ENCODE results near the gene ELFN2.

Gene ELFN2

GRCh38 chr22:37464181-37464580, 36.9 kb upstream of the ELFN2 start:
- Histone ChIP-seq H4K5ac (ENCODE audit: low read length) (no peak overlapping the region), H3K56ac (ENCODE audit: low read length) (no peak overlapping the region)

GRCh38 chr22:37462983-37463382, 35.7 kb upstream of the ELFN2 start:
- no peaks in the 10 kb centered on the region for H3K79me2 ChIP-seq (ENCODE audit: control insufficient read depth, insufficient read depth, low read length)
- no peaks in the 10 kb centered on the region for H3K27me3 ChIP-seq (ENCODE audit: insufficient read depth, low read length, poor library complexity)
- H3K4ac ChIP-seq (ENCODE audit: low read depth, low read length) = no peak overlapping the region
- H2BK15ac ChIP-seq (replicated peaks; ENCODE audit: low read depth) = no peak overlapping the region
- no peak overlapping the region for H3K56ac ChIP-seq (ENCODE audit: low read length)
- WGBS (ENCODE audit: extremely low coverage, insufficient coverage, low lambda C conversion rate) = no CpG with 5 or more reads among the region's 5 CpGs
- H3K4me1 ChIP-seq (ENCODE audit: control insufficient read depth, low read depth, low read length) = no peaks in the 10 kb centered on the region
- DNase-seq = peak; percentile 74
- no peak overlapping the region for H3K18ac ChIP-seq (ENCODE audit: low read length)
- no peak overlapping the region for H3K9ac ChIP-seq (ENCODE audit: low read length)
- H3K79me1 ChIP-seq (ENCODE audit: low read length) = no peaks in the 10 kb centered on the region
- no peak overlapping the region for H2BK120ac ChIP-seq (ENCODE audit: low read depth, low read length)
- no peak overlapping the region for H2AK5ac ChIP-seq (ENCODE audit: low read length)
- H2BK5ac ChIP-seq (ENCODE audit: low read length) = no peak overlapping the region
- H3K36me3 ChIP-seq (ENCODE audit: control insufficient read depth, insufficient read depth, low read length) = no peaks in the 10 kb centered on the region
- no peak overlapping the region for H3K4me3 ChIP-seq (ENCODE audit: low read length)
- no peak overlapping the region for H3K27ac ChIP-seq (ENCODE audit: low read depth, low read length)
- no peak overlapping the region for H3K4me2 ChIP-seq (ENCODE audit: low read length)
- no peak overlapping the region for H4K5ac ChIP-seq (ENCODE audit: low read length)
- H3K23ac ChIP-seq (ENCODE audit: low read length) = no peak overlapping the region
- H4K8ac ChIP-seq (ENCODE audit: low read depth, low read length) = no peak overlapping the region

More at GRCh38 chr22:37464181-37464580, 36.9 kb upstream of the ELFN2 start:
- no peak overlapping the region for H3K4me2 ChIP-seq (ENCODE audit: low read length)
- no peak overlapping the region for H3K27ac ChIP-seq (ENCODE audit: low read depth, low read length)
- no peak overlapping the region for H2AK5ac ChIP-seq (ENCODE audit: low read length)
- no peak overlapping the region for H3K23ac ChIP-seq (ENCODE audit: low read length)
- no peaks in the 10 kb centered on the region for H3K79me2 ChIP-seq (ENCODE audit: control insufficient read depth, insufficient read depth, low read length)
- H3K79me1 ChIP-seq (ENCODE audit: low read length) = no peaks in the 10 kb centered on the region
- H3K4me1 ChIP-seq (ENCODE audit: control insufficient read depth, low read depth, low read length) = no peaks in the 10 kb centered on the region
- no peak overlapping the region for H3K4me3 ChIP-seq (ENCODE audit: low read length)
- no peak for DNase-seq
- no peak overlapping the region for H4K8ac ChIP-seq (ENCODE audit: low read depth, low read length)
- WGBS (ENCODE audit: extremely low coverage, insufficient coverage, low lambda C conversion rate) = no CpG with 5 or more reads among the region's 4 CpGs
- H3K4ac ChIP-seq (ENCODE audit: low read depth, low read length) = no peak overlapping the region
- H2BK5ac ChIP-seq (ENCODE audit: low read length) = no peak overlapping the region
- H3K18ac ChIP-seq (ENCODE audit: low read length) = no peak overlapping the region
- no peak overlapping the region for H3K9ac ChIP-seq (ENCODE audit: low read length)
- no peak overlapping the region for H2BK120ac ChIP-seq (ENCODE audit: low read depth, low read length)
- no peaks in the 10 kb centered on the region for H3K36me3 ChIP-seq (ENCODE audit: control insufficient read depth, insufficient read depth, low read length)
- H2BK15ac ChIP-seq (replicated peaks; ENCODE audit: low read depth) = no peak overlapping the region
- H3K27me3 ChIP-seq (ENCODE audit: insufficient read depth, low read length, poor library complexity) = no peaks in the 10 kb centered on the region

GRCh38 chr22:37462436-37462835, 35.2 kb upstream of the ELFN2 start:
- no peak overlapping the region for H3K56ac ChIP-seq (ENCODE audit: low read length)
- no peaks in the 10 kb centered on the region for H3K36me3 ChIP-seq (ENCODE audit: control insufficient read depth, insufficient read depth, low read length)
- no peaks in the 10 kb centered on the region for H3K79me1 ChIP-seq (ENCODE audit: low read length)
- DNase-seq = no peak
- no peak overlapping the region for H2AK5ac ChIP-seq (ENCODE audit: low read length)
- H3K27ac ChIP-seq (ENCODE audit: low read depth, low read length) = no peak overlapping the region
- no peak overlapping the region for H3K23ac ChIP-seq (ENCODE audit: low read length)
- H2BK120ac ChIP-seq (ENCODE audit: low read depth, low read length) = no peak overlapping the region
- H4K5ac ChIP-seq (ENCODE audit: low read length) = no peak overlapping the region
- H3K4me3 ChIP-seq (ENCODE audit: low read length) = no peak overlapping the region
- H3K18ac ChIP-seq (ENCODE audit: low read length) = no peak overlapping the region
- no peaks in the 10 kb centered on the region for H3K27me3 ChIP-seq (ENCODE audit: insufficient read depth, low read length, poor library complexity)
- H2BK5ac ChIP-seq (ENCODE audit: low read length) = no peak overlapping the region
- H3K9ac ChIP-seq (ENCODE audit: low read length) = no peak overlapping the region
- no peak overlapping the region for H4K8ac ChIP-seq (ENCODE audit: low read depth, low read length)
- no peak overlapping the region for H3K4me2 ChIP-seq (ENCODE audit: low read length)
- no peak overlapping the region for H3K4ac ChIP-seq (ENCODE audit: low read depth, low read length)
- H3K4me1 ChIP-seq (ENCODE audit: control insufficient read depth, low read depth, low read length) = no peaks in the 10 kb centered on the region
- H3K79me2 ChIP-seq (ENCODE audit: control insufficient read depth, insufficient read depth, low read length) = no peaks in the 10 kb centered on the region
- no peak overlapping the region for H2BK15ac ChIP-seq (replicated peaks; ENCODE audit: low read depth)
- no CpG with 5 or more reads among the region's 5 CpGs for WGBS (ENCODE audit: extremely low coverage, insufficient coverage, low lambda C conversion rate)

GRCh38 chr22:37461961-37462360, 34.7 kb upstream of the ELFN2 start:
- no peak overlapping the region for H3K18ac ChIP-seq (ENCODE audit: low read length)
- no peak overlapping the region for H3K56ac ChIP-seq (ENCODE audit: low read length)
- no peak overlapping the region for H2AK5ac ChIP-seq (ENCODE audit: low read length)
- no peak overlapping the region for H3K9ac ChIP-seq (ENCODE audit: low read length)
- no peaks in the 10 kb centered on the region for H3K79me1 ChIP-seq (ENCODE audit: low read length)
- no peak overlapping the region for H4K5ac ChIP-seq (ENCODE audit: low read length)
- no peak overlapping the region for H3K4ac ChIP-seq (ENCODE audit: low read depth, low read length)
- no peak for DNase-seq
- H3K27me3 ChIP-seq (ENCODE audit: insufficient read depth, low read length, poor library complexity) = no peaks in the 10 kb centered on the region
- no peak overlapping the region for H3K27ac ChIP-seq (ENCODE audit: low read depth, low read length)
- no peaks in the 10 kb centered on the region for H3K36me3 ChIP-seq (ENCODE audit: control insufficient read depth, insufficient read depth, low read length)
- no peak overlapping the region for H3K4me2 ChIP-seq (ENCODE audit: low read length)
- H2BK15ac ChIP-seq (replicated peaks; ENCODE audit: low read depth) = no peak overlapping the region
- no CpG with 5 or more reads among the region's 6 CpGs for WGBS (ENCODE audit: extremely low coverage, insufficient coverage, low lambda C conversion rate)
- H4K8ac ChIP-seq (ENCODE audit: low read depth, low read length) = no peak overlapping the region
- no peak overlapping the region for H3K4me3 ChIP-seq (ENCODE audit: low read length)
- no peaks in the 10 kb centered on the region for H3K4me1 ChIP-seq (ENCODE audit: control insufficient read depth, low read depth, low read length)
- H2BK5ac ChIP-seq (ENCODE audit: low read length) = no peak overlapping the region
- H3K23ac ChIP-seq (ENCODE audit: low read length) = no peak overlapping the region
- H2BK120ac ChIP-seq (ENCODE audit: low read depth, low read length) = no peak overlapping the region
- H3K79me2 ChIP-seq (ENCODE audit: control insufficient read depth, insufficient read depth, low read length) = no peaks in the 10 kb centered on the region

- no peak overlapping the region for H2BK120ac ChIP-seq (ENCODE audit: low read depth, low read length)
- H3K56ac ChIP-seq (ENCODE audit: low read length) = no peak overlapping the region
- H4K8ac ChIP-seq (ENCODE audit: low read depth, low read length) = no peak overlapping the region
- H2BK15ac ChIP-seq (replicated peaks; ENCODE audit: low read depth) = no peak overlapping the region
- no peak overlapping the region for H3K27ac ChIP-seq (ENCODE audit: low read depth, low read length)
- no peak overlapping the region for H3K4me2 ChIP-seq (ENCODE audit: low read length)
- H3K9ac ChIP-seq (ENCODE audit: low read length) = no peak overlapping the region
- H2AK5ac ChIP-seq (ENCODE audit: low read length) = no peak overlapping the region
- H4K5ac ChIP-seq (ENCODE audit: low read length) = no peak overlapping the region
- no CpG with 5 or more reads among the region's 3 CpGs for WGBS (ENCODE audit: extremely low coverage, insufficient coverage, low lambda C conversion rate)
- DNase-seq = no peak
- no peak overlapping the region for H3K23ac ChIP-seq (ENCODE audit: low read length)
- no peak overlapping the region for H3K4me3 ChIP-seq (ENCODE audit: low read length)
- H3K18ac ChIP-seq (ENCODE audit: low read length) = no peak overlapping the region
- H3K79me2 ChIP-seq (ENCODE audit: control insufficient read depth, insufficient read depth, low read length) = no peaks in the 10 kb centered on the region
- no peaks in the 10 kb centered on the region for H3K4me1 ChIP-seq (ENCODE audit: control insufficient read depth, low read depth, low read length)
- no peaks in the 10 kb centered on the region for H3K36me3 ChIP-seq (ENCODE audit: control insufficient read depth, insufficient read depth, low read length)
- H3K4ac ChIP-seq (ENCODE audit: low read depth, low read length) = no peak overlapping the region
- no peaks in the 10 kb centered on the region for H3K79me1 ChIP-seq (ENCODE audit: low read length)
- no peaks in the 10 kb centered on the region for H3K27me3 ChIP-seq (ENCODE audit: insufficient read depth, low read length, poor library complexity)
- no peak overlapping the region for H2BK5ac ChIP-seq (ENCODE audit: low read length)
Measured at GRCh38 chr22:37460684-37461083, 33.4 kb upstream of the ELFN2 start.

GRCh38 chr22:37459206-37459605, 31.9 kb upstream of the ELFN2 start:
- H3K4me2 ChIP-seq (ENCODE audit: low read length) = no peak overlapping the region
- H3K4me3 ChIP-seq (ENCODE audit: low read length) = no peak overlapping the region
- H3K79me2 ChIP-seq (ENCODE audit: control insufficient read depth, insufficient read depth, low read length) = no peaks in the 10 kb centered on the region
- H3K9ac ChIP-seq (ENCODE audit: low read length) = no peak overlapping the region
- H4K5ac ChIP-seq (ENCODE audit: low read length) = no peak overlapping the region
- no peak overlapping the region for H3K23ac ChIP-seq (ENCODE audit: low read length)
- DNase-seq = no peak
- H2BK120ac ChIP-seq (ENCODE audit: low read depth, low read length) = no peak overlapping the region
- no peaks in the 10 kb centered on the region for H3K79me1 ChIP-seq (ENCODE audit: low read length)
- H3K4ac ChIP-seq (ENCODE audit: low read depth, low read length) = no peak overlapping the region
- H3K56ac ChIP-seq (ENCODE audit: low read length) = no peak overlapping the region
- H4K8ac ChIP-seq (ENCODE audit: low read depth, low read length) = no peak overlapping the region
- no CpG with 5 or more reads among the region's 9 CpGs for WGBS (ENCODE audit: extremely low coverage, insufficient coverage, low lambda C conversion rate)
- no peak overlapping the region for H3K27ac ChIP-seq (ENCODE audit: low read depth, low read length)
- no peaks in the 10 kb centered on the region for H3K27me3 ChIP-seq (ENCODE audit: insufficient read depth, low read length, poor library complexity)
- H2BK5ac ChIP-seq (ENCODE audit: low read length) = no peak overlapping the region
- no peak overlapping the region for H2AK5ac ChIP-seq (ENCODE audit: low read length)
- no peaks in the 10 kb centered on the region for H3K4me1 ChIP-seq (ENCODE audit: control insufficient read depth, low read depth, low read length)
- no peak overlapping the region for H3K18ac ChIP-seq (ENCODE audit: low read length)
- H2BK15ac ChIP-seq (replicated peaks; ENCODE audit: low read depth) = no peak overlapping the region
- no peaks in the 10 kb centered on the region for H3K36me3 ChIP-seq (ENCODE audit: control insufficient read depth, insufficient read depth, low read length)
